HAP-1 (cell line): ENCODE results near the gene HPSE2.

Experiments
- DNase-seq, 2 experiments: peaks; one replicate each; pipeline ENCODE4 v3.0.0-alpha.2; 2016 to 2020; ENCODE audit warnings: low spot score in 2 of 2
- H3K27me3 ChIP-seq: fragments of 250-450 bp; sonication (Bioruptor Pico); 2 replicates; pipeline ENCODE4 v1.5.1; 2020; ENCODE audit warnings: low read depth, mild to moderate bottlenecking, moderate library complexity
- H3K36me3 ChIP-seq: fragments of 250-450 bp; sonication (Bioruptor Pico); replicated peaks from 2 replicates; pipeline ENCODE4 v1.5.1; 2020; ENCODE audit warnings: mild to moderate bottlenecking
- H3K4me1 ChIP-seq: fragments of 250-450 bp; sonication (Bioruptor Pico); 2 replicates; pipeline ENCODE4 v1.5.1; 2020; ENCODE audit warnings: mild to moderate bottlenecking
- H3K4me3 ChIP-seq: fragments of 250-450 bp; sonication (Bioruptor Pico); 2 replicates; pipeline ENCODE4 v1.5.1; 2020; ENCODE audit warnings: mild to moderate bottlenecking, moderate library complexity
- H3K9me3 ChIP-seq: fragments of 250-450 bp; sonication (Bioruptor Pico); 2 replicates; pipeline ENCODE4 v1.5.1; 2020; ENCODE audit warnings: mild to moderate bottlenecking, moderate library complexity
- in situ Hi-C: fragments of 300-500 bp; cut with MboI; formaldehyde crosslinking; loops from 3 replicates; pipeline ENCODE4 v1.14.3; 2020; ENCODE audit warnings: low sequenced_read_pairs, inconsistent platforms, mixed read lengths

HPSE2 gene

GRCh38 chr10:98408799-98409198 lies 826.9 kb downstream of the HPSE2 start:
- H3K27me3 ChIP-seq, result no peaks in the 10 kb centered on the region

GRCh38 chr10:98407744-98408241 lies 827.9 kb downstream of the HPSE2 start:
- Histone ChIP-seq H3K4me3 (no peak overlapping the region), H3K36me3 (no peaks in the 10 kb centered on the region), H3K27me3 (no peaks in the 10 kb centered on the region), H3K9me3 (no peaks in the 10 kb centered on the region), H3K4me1 (peaks cover 12% of the 10 kb centered on the region; the same call in 1 of the 2 replicates)
- in situ Hi-C loops, result no loop called here
- no peak for DNase-seq

More at GRCh38 chr10:98408799-98409198, 826.9 kb downstream of the HPSE2 start:
- no peaks in the 10 kb centered on the region for H3K9me3 ChIP-seq
- no peaks in the 10 kb centered on the region for H3K36me3 ChIP-seq
- H3K4me1 ChIP-seq, result peaks cover 10% of the 10 kb centered on the region; the same call in 1 of the 2 replicates
- no peak overlapping the region for H3K4me3 ChIP-seq
- DNase-seq, result no peak
- in situ Hi-C loops, result no loop called here
